ENCODE measurements around the gene TLR4.

The TLR4 gene

GRCh38 chr9:117704024-117704575, at the start of gene TLR4:
Gene TLR4 (plus strand): TSS chr9:117704403. CDS start chr9:117704473, 70 bp downstream.
- TF ChIP-seq CTCF (IDR thresholded peaks at IDR 0.05; ENCODE audit: insufficient read depth, low read length, missing control alignments) = no peak
- DNase-seq (ENCODE audit: low read depth, low spot score) = no peak
- peak within 1 kb of the TSS; percentile 45 for H3K4me3 ChIP-seq (ENCODE audit: low read depth, low read length)
- CTCF ChIA-PET = interaction anchor here (0.7 to 1.4 kb wide), 3 partner anchors 9 to 82 kb away, joined by 3 read pairs; no protein-coding TSS in a partner anchor
- POLR2A ChIA-PET = interaction anchor here (0.9 to 1.5 kb wide), 2 partner anchors 9 to 15 kb away, joined by 4 read pairs; no protein-coding TSS in a partner anchor

- no peak for DNase-seq (ENCODE audit: low read depth, low spot score)
- POLR2A ChIA-PET = no interaction called here
- TF ChIP-seq CTCF (IDR thresholded peaks at IDR 0.05; ENCODE audit: insufficient read depth, low read length, missing control alignments) = no peak
- no peak overlapping the region for H3K4me3 ChIP-seq (ENCODE audit: low read depth, low read length)
- CTCF ChIA-PET = no interaction called here
These were observed 48.2 kb upstream of the TLR4 start for GRCh38 chr9:117656002-117656401.

DNA sequence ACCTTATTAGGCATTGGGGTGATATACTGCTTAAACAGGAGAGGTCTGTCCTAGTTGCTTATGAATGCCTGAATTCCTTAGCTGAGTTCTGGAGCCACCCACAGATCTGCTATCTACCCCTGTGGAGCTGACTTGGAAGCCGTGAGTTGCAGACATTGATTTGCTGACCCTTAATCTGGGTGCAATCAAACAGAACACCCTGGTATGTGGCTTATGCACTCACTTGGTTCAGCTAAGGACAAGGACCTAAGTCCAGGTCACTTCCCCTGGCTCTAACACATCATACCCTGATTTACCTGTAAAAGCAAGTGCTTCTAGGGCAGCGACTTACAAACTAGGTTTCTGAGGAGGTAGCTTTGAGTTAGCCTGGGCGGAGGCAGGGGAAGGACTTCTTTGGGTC, 41.6 kb upstream of the TLR4 start:
- ChIA-PET CTCF (no interaction called here), POLR2A (no interaction called here)
- H3K4me3 ChIP-seq (ENCODE audit: low read depth, low read length) = no peak overlapping the region
- no peak for TF ChIP-seq CTCF (IDR thresholded peaks at IDR 0.05; ENCODE audit: insufficient read depth, low read length, missing control alignments)
- DNase-seq (ENCODE audit: low read depth, low spot score) = no peak

- ChIA-PET POLR2A (no interaction called here), CTCF (no interaction called here)
- DNase-seq (ENCODE audit: low read depth, low spot score) = no peak
- TF ChIP-seq CTCF (IDR thresholded peaks at IDR 0.05; ENCODE audit: insufficient read depth, low read length, missing control alignments) = no peak
- no peak overlapping the region for H3K4me3 ChIP-seq (ENCODE audit: low read depth, low read length)
These were observed 39.8 kb upstream of the TLR4 start for GRCh38 chr9:117664419-117664818.

DNA sequence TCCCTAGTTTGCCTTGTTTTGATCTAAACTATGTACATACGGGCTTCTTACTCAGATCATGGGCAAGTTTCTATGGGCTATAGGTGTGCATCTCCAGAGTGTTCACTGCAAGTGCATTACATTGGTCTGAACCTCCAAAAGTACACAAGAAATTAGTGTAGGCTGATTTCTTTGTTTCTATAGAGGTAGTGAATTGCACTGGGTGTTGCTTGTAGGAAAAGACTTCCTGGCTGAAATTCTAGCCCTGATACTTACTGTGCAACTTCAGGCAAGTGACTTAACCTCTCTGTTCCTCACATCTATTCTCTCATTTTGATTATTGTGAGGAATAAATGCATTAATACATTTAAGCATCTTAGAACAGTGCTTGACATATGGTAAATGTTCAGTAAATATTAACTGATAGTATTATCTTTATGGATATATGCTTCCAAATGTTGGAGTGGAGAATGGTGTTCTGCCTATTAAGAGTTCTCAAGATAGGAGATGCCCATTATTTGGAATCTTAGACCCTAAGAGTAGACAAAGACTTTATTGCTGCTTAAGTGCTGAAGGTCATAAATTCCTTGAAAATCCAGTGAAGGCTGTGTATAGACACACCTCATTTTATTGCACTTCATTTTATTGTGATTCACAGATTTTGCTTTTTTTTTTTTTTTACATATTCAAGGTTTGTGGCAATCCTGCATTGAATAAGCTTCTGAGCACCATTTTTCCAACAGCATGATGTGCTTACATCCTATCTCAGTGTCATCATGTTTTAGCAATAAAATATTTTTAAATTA, 38.4 kb upstream of the TLR4 start:
- CTCF ChIA-PET = no interaction called here
- no peak for DNase-seq (ENCODE audit: low read depth, low spot score)

More for the DNA sequence above, 38.4 kb upstream of the TLR4 start:
- TF ChIP-seq CTCF (IDR thresholded peaks at IDR 0.05; ENCODE audit: insufficient read depth, low read length, missing control alignments) = no peak
- no peak overlapping the region for H3K4me3 ChIP-seq (ENCODE audit: low read depth, low read length)
- POLR2A ChIA-PET = no interaction called here
